GM18502 (cell line): ENCODE results near the gene HAGHL.

ENCODE experiments used
- ATAC-seq: cut with Tn5 transposase; IDR thresholded peaks from one replicate; pipeline ENCODE4 v1.9.1; 2021; ENCODE audit warnings: mild to moderate bottlenecking; ENCODE audit not compliant: unreplicated experiment, poor library complexity

HAGHL gene

DNA sequence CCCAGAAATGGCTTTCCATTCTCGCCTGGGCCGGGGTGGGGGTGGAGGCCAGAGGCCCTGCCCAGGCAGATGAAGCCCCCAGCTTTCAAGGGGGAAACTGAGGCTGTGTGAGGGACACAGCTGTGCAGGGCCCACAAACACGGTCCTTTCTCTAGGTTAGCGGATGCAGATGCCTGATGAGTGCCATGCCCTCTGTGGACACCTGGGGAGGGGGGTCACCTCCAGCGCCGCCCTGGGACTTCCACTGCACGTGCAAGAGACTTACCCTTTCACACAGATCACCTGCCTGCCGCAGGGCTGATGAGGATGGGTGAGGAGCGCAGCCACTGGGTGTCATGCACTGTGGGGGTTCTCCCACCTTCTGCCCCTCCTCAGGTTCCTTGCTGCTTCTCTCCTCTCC, 8.5 kb upstream of the HAGHL start:
- no peak for ATAC-seq

GRCh38 chr16:718922-719321, 8.0 kb upstream of the HAGHL start:
- no peak for ATAC-seq

DNA sequence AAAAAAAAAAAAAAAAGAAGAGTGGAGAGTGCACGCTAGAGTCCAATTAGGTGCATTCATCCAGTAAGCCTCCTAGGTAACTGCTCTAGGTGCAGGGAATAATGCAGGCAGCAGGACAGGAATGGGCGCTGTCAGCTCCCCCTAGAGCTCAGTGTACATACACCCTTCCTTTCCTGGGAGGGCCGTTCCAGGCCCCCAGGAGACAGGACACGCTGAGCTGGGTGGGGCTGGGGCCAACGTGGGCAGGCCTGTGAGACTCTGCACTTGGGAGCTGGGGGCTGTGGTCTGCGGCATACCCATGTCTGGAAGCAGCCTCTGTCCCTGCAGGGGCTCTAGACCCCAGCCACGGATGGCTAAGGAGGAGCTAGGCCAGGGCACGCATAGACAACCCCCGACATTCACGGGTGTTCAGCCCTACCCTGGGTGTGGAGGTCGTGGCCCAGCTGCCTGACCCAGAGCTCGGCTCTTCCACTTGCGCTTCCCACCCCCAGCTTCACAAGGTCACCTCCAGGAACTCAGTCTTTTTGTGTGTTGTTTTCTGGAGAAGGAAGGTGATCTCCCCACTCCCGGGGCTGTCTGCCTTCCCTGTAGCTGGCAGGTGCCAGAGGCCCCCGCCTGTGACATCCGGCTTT, 7.0 kb upstream of the HAGHL start:
- no peak for ATAC-seq

DNA sequence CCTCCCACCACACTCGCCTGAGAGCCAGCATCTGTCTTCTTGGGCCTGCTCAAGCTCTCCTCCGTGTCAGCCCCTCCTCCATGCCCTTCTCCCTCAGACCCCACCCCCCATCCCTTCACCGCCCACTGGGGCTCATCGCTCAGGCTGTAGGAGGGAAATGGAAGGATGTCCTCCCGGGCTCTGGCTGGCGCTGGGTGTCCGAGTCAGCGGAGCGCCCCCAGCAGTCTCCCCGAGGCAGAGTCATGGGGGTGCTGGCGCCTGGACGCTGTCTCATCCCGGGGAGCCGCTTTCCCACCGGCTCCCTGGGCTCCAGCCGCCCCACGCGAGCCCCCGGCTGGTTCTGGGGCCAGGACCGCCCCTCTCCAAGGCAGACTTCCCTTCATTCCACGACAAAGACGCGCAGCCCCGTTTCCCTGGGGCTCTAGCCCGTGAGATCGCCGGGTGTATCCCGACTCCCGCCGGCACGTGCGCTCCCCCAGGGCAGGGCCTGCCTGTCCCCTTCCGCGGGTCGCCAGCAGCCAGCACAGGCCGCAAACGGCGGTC, 6.4 kb upstream of the HAGHL start:
- ATAC-seq = peak; percentile 22

GRCh38 chr16:720990-721764, 5.7 kb upstream of the HAGHL start, which contains the start of gene ANTKMT:
ANTKMT (plus strand) TSS chr16:721146; CDS start chr16:721275, 129 bp downstream.
- ATAC-seq = peak; percentile 63

GRCh38 chr16:721765-722540, 5.0 kb upstream of the HAGHL start:
- ATAC-seq = no peak

DNA sequence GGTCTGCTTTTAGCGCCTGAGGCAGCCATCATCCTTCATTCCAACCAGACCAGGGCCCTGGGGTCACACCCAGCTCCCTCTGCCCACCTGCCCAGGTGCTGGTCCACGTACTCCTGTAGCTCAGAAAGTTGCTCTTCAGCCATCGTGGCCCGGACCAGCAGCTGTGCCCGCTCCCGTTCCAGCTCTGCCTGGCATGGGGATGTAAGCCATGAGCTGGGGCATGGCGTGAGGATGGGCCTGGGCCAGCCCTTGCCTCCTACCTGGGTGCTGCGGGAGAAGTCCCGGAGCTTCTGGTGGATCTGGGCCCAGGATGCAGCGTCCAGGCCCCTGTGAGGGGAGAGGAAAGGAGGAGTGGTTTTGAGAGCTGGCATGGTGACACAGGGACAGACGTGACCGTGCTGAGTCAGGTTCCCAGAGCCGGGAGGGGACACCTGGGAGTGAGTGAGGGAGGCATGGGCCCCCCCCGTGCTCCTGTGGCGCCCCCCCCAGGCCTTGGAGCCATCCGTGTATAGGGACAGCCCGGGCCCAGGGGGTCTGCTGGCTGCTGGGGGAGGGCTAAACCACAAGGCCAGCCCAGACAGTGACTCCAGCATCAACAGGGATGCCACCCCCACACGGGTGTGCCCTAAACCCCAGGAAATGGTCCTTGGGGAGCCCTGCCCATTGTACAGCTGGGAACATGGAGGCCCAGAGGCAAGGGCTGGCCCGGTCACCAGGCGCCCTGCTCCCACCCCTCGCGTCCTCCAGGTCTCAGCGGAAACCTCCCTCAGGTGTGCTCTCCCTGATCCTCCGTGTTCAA, 3.9 kb upstream of the HAGHL start:
- ATAC-seq = no peak

DNA sequence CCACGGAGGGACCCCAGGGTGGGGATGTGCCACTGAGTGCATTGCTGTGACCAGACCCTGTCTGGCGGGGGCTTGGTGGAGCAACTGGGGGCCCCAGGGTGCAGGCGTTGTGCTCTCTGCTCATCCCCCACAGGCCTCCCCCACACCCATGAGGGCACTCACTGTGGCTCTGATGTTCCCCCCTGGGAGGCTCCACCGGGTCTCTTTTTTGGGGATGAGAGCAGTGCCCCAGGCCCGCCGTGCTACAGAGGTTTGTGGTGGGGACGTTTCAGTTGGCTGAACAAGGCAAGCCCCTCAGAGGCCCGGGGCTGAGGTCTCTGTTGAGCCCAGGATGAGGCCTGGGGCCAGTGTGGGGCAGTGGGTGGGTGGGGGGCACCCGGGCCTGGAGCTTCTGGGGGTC, 3.2 kb upstream of the HAGHL start:
- no peak for ATAC-seq

GRCh38 chr16:724188-725040, 2.5 kb upstream of the HAGHL start:
- no peak for ATAC-seq

GRCh38 chr16:725041-725376, 1.9 kb upstream of the HAGHL start:
- ATAC-seq = no peak

GRCh38 chr16:725463-726187, 1.3 kb upstream of the HAGHL start:
- ATAC-seq = no peak

- ATAC-seq = no peak
Observed at GRCh38 chr16:726188-726437, 793 bp upstream of the HAGHL start.

- ATAC-seq = no peak
Observed at GRCh38 chr16:727291-727977, 528 bp downstream of the HAGHL start.

DNA sequence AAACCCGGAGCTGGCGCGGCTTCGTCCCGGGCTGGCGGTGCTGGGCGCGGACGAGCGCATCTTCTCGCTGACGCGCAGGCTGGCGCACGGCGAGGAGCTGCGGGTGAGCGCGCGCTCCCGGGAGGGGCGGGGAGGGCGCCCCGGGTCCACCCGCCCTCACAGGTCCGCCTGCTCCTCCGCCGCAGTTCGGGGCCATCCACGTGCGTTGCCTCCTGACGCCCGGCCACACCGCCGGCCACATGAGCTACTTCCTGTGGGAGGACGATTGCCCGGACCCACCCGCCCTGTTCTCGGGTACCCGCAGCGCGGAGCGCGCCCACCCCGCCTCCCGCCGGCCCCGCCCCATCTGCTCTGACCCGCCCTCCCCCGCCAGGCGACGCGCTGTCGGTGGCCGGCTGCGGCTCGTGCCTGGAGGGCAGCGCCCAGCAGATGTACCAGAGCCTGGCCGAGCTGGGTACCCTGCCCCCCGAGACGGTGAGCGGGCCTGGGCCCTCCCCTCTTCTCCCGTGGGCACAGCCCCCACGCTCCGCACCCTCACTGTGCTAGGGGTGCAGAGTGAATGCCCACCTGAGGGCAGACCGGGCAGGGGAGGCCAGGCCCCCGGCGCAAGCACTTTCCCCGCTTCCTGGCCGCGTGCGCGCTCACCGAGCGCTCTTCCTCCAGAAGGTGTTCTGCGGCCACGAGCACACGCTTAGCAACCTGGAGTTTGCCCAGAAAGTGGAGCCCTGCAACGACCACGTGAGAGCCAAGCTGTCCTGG, 1.4 kb downstream of the HAGHL start:
- peak; percentile 39 for ATAC-seq

GRCh38 chr16:728890-729744, 2.2 kb downstream of the HAGHL start:
- ATAC-seq = no peak

GRCh38 chr16:729768-730665, 3.1 kb downstream of the HAGHL start:
- no peak for ATAC-seq
